Gastroesophageal sphincter (tissue), 2 donors: Measurements from ENCODE around the gene SDF2.

ENCODE experiments used
- EP300 ChIP-seq: sonication (generic); formaldehyde crosslinking; IDR thresholded peaks from one replicate; pipeline ENCODE4 v1.6.1; 2017; ENCODE audit warnings: antibody characterized with exemption, mild to moderate bottlenecking
- POLR2A ChIP-seq, 2 donors: fragments of 450-650 bp; IDR thresholded peaks; one replicate each; pipeline ENCODE4 v1.6.1; 2017; ENCODE audit warnings: antibody characterized with exemption in 2 of 2, mild to moderate bottlenecking in 2 of 2, moderate library complexity in 1 of 2
- POLR2AphosphoS5 ChIP-seq: sonication (generic); formaldehyde crosslinking; IDR thresholded peaks from one replicate; pipeline ENCODE4 v1.6.1; 2017; ENCODE audit warnings: antibody characterized with exemption

GRCh38 chr17:28662527-28662829 lies 772 bp upstream of the SDF2 start:
- TF ChIP-seq POLR2AphosphoS5 (no peak), POLR2A (IDR thresholded peaks at IDR 0.05) (no peak), EP300 (no peak)
